ENCODE data around the gene CCDC187.

- TF ChIP-seq CTCF (IDR thresholded peaks at IDR 0.05) (no peak), POLR2A (IDR thresholded peaks at IDR 0.05) (no peak)
These were observed 43.8 kb upstream of the CCDC187 start for GRCh38 chr9:136347472-136348256.

Data from uterus (tissue), 2 donors.